Measurements from ENCODE around the gene FRMD4A.

The FRMD4A gene

GRCh38 chr10:13658264-13658663, 672.5 kb downstream of the FRMD4A start:
- ATAC-seq = no peak

- ATAC-seq = no peak
Measured at GRCh38 chr10:13657101-13657680, 673.5 kb downstream of the FRMD4A start.

- ATAC-seq = no peak
Measured at GRCh38 chr10:13656337-13657100, 674.2 kb downstream of the FRMD4A start.

- no peak for ATAC-seq
Measured at GRCh38 chr10:13654846-13655245, 675.9 kb downstream of the FRMD4A start.

GRCh38 chr10:13654118-13654830, 676.5 kb downstream of the FRMD4A start:
- no peak for ATAC-seq

- no peak for ATAC-seq
Measured at GRCh38 chr10:13652860-13653259, 677.9 kb downstream of the FRMD4A start.

GRCh38 chr10:13651969-13652720, 678.6 kb downstream of the FRMD4A start:
- peak in 1 of 2 donors; percentile 50 for ATAC-seq

- no peak for ATAC-seq
Measured at GRCh38 chr10:13650961-13651360, 679.8 kb downstream of the FRMD4A start.

- no peak for ATAC-seq
Measured at GRCh38 chr10:13649844-13650520, 680.7 kb downstream of the FRMD4A start.

GRCh38 chr10:13648425-13648824, 682.3 kb downstream of the FRMD4A start:
- ATAC-seq = no peak

GRCh38 chr10:13644866-13645265, 685.9 kb downstream of the FRMD4A start:
- no peak for ATAC-seq

GRCh38 chr10:13643016-13643415, 687.7 kb downstream of the FRMD4A start:
- ATAC-seq = no peak

GRCh38 chr10:13642293-13642692, 688.4 kb downstream of the FRMD4A start:
- ATAC-seq = no peak

GRCh38 chr10:13637894-13638293, 692.8 kb downstream of the FRMD4A start:
- ATAC-seq = no peak

GRCh38 chr10:13637303-13637856, 693.3 kb downstream of the FRMD4A start:
- no peak for ATAC-seq

- no peak for ATAC-seq
Measured at GRCh38 chr10:13636776-13637175, 693.9 kb downstream of the FRMD4A start.

GRCh38 chr10:13634207-13634606, 696.5 kb downstream of the FRMD4A start:
- no peak for ATAC-seq

GRCh38 chr10:13633689-13634088, 697.0 kb downstream of the FRMD4A start:
- no peak for ATAC-seq

- ATAC-seq = no peak
Measured at GRCh38 chr10:13632884-13633440, 697.8 kb downstream of the FRMD4A start.

- no peak for ATAC-seq
Measured at GRCh38 chr10:13632440-13632839, 698.3 kb downstream of the FRMD4A start.

GRCh38 chr10:13631594-13631993, 699.1 kb downstream of the FRMD4A start:
- no peak for ATAC-seq

GRCh38 chr10:13630231-13630630, 700.5 kb downstream of the FRMD4A start:
- no peak for ATAC-seq
